H1 (cell line): ENCODE data around the gene CD164L2. TPM values are rescaled to one million over a fixed set of nuclear protein-coding genes. Genes with fewer than 3 reads are reported as not detected.
A peak's percentile ranks its signal among the peaks of the same experiment; 100 is the strongest.

Experiments
- CTCF ChIA-PET: fragments of 300-600 bp; sonication (Branson Sonifier 250); formaldehyde crosslinking; loops from one replicate; lab custom pipeline; 2021; ENCODE audit not compliant: partially characterized antibody; lab: Charles Lee
- POLR2A ChIA-PET: fragments of 300-600 bp; sonication (Branson Sonifier 250); formaldehyde crosslinking; loops from one replicate; lab custom pipeline; 2021; ENCODE audit warnings: inconsistent platforms; ENCODE audit not compliant: partially characterized antibody; lab: Charles Lee
- DNase-seq, 2 experiments: peaks; one replicate each; pipeline versions ENCODE4 v3.0.0 to v3.0.0-alpha.2; 2010 to 2022; ENCODE audit warnings: low spot score in 2 of 2, low read depth in 1 of 2, mixed read lengths in 1 of 2
- FAIRE-seq: peaks from 2 replicates; lab custom pipeline; 2011; peaks lifted over from hg19 to GRCh38; lab: Jason Lieb, UNC
- H2AFZ ChIP-seq: 2 replicates; pipeline ENCODE4 v1.8.1; 2012; ENCODE audit warnings: low read length, inconsistent platforms
- H2AK5ac ChIP-seq: 2 replicates; pipeline ENCODE4 v1.6.1; 2013; ENCODE audit warnings: low read depth, low read length
- H2BK120ac ChIP-seq: replicated peaks from 2 replicates; pipeline ENCODE3; 2013; ENCODE audit warnings: low read depth, low read length, inconsistent platforms
- H2BK12ac ChIP-seq: 2 replicates; pipeline ENCODE4 v1.6.1; 2013; ENCODE audit warnings: low read depth, low read length
- H2BK15ac ChIP-seq: 2 replicates; pipeline ENCODE4 v1.6.1; 2013; ENCODE audit warnings: low read length
- H2BK20ac ChIP-seq: 2 replicates; pipeline ENCODE4 v1.6.1; 2013; ENCODE audit warnings: low read length
- H2BK5ac ChIP-seq: 2 replicates; pipeline ENCODE4 v1.6.1; 2013; ENCODE audit warnings: low read depth, low read length
- H3K14ac ChIP-seq: 2 replicates; pipeline ENCODE4 v1.6.1; 2013; ENCODE audit warnings: inconsistent platforms; ENCODE audit not compliant: insufficient read length
- H3K18ac ChIP-seq: 2 replicates; pipeline ENCODE4 v1.6.1; 2013; ENCODE audit warnings: low read length; ENCODE audit errors: extremely low read depth
- H3K23ac ChIP-seq: 2 replicates; pipeline ENCODE4 v1.6.1; 2013; ENCODE audit warnings: inconsistent platforms; ENCODE audit not compliant: insufficient read length
- H3K23me2 ChIP-seq: 2 replicates; pipeline ENCODE4 v1.6.1; 2013; ENCODE audit warnings: low read depth, low read length
- H3K27ac ChIP-seq: 2 replicates; pipeline ENCODE4 v1.6.1; 2011; ENCODE audit warnings: low read depth, low read length, inconsistent platforms
- H3K27me3 ChIP-seq, 4 experiments: replicated peaks in 1 of 4; 1 replicate in 1 of 4; 2 replicates in 3 of 4; pipeline versions ENCODE4 v1.6.1 to v1.8.1; 2011 to 2013; ENCODE audit warnings: low read length in 3 of 4, mild to moderate bottlenecking in 3 of 4, inconsistent platforms in 2 of 4, mixed read lengths in 2 of 4, moderate library complexity in 1 of 4; ENCODE audit not compliant: control insufficient read depth in 3 of 4, insufficient read depth in 3 of 4; ENCODE audit errors: extremely low read depth in 1 of 4
- H3K36me3 ChIP-seq, 4 experiments: 2 replicates each; pipeline versions ENCODE4 v1.6.1 to v1.8.1; 2011 to 2013; ENCODE audit warnings: mild to moderate bottlenecking in 4 of 4, low read length in 3 of 4, moderate library complexity in 2 of 4, control low read depth in 1 of 4, inconsistent platforms in 1 of 4; ENCODE audit not compliant: insufficient read depth in 4 of 4, control insufficient read depth in 2 of 4
- H3K4ac ChIP-seq: replicated peaks from 2 replicates; pipeline ENCODE3; 2013; ENCODE audit warnings: low read length, low read depth, mixed read lengths, inconsistent platforms; ENCODE audit not compliant: insufficient read length
- H3K4me1 ChIP-seq, 4 experiments: replicated peaks in 1 of 4; 1 replicate in 1 of 4; 2 replicates in 3 of 4; pipeline versions ENCODE4 v1.6.1 to v1.8.1; 2011 to 2013; ENCODE audit warnings: low read length in 3 of 4, inconsistent platforms in 2 of 4, mixed read lengths in 1 of 4; ENCODE audit not compliant: insufficient read depth in 4 of 4, control insufficient read depth in 3 of 4
- H3K4me2 ChIP-seq, 2 experiments: 2 replicates each; pipeline versions ENCODE4 v1.6.1 to v1.8.1; 2011 to 2013; ENCODE audit warnings: low read depth in 2 of 2, low read length in 2 of 2, control low read depth in 1 of 2, inconsistent platforms in 1 of 2, mild to moderate bottlenecking in 1 of 2; ENCODE audit not compliant: insufficient read depth in 1 of 2
- H3K4me3 ChIP-seq, 4 experiments: fragments of 200-600, 300-600 bp in 1 of 4; sonication (generic), shearing (Covaris generic), sonication (Bioruptor Twin) in 1 of 4; 2 replicates each; pipeline versions ENCODE4 v1.5.1 to v1.8.1; 2011 to 2016; ENCODE audit warnings: low read length in 4 of 4, low read depth in 3 of 4, control low read depth in 2 of 4, inconsistent platforms in 2 of 4, mild to moderate bottlenecking in 2 of 4, mixed read lengths in 1 of 4, moderate library complexity in 1 of 4; ENCODE audit not compliant: insufficient read depth in 2 of 4; ENCODE audit errors: extremely low read depth in 1 of 4
- H3K56ac ChIP-seq: replicated peaks from 2 replicates; pipeline ENCODE3; 2013; ENCODE audit warnings: low read depth, mild to moderate bottlenecking, mixed read lengths, low read length, inconsistent platforms; ENCODE audit not compliant: insufficient read length
- H3K79me1 ChIP-seq: 2 replicates; pipeline ENCODE4 v1.6.1; 2013; ENCODE audit warnings: low read depth, low read length, control low read depth
- H3K79me2 ChIP-seq, 2 experiments: 2 replicates each; pipeline versions ENCODE4 v1.6.1 to v1.8.1; 2012 to 2013; ENCODE audit warnings: low read length in 2 of 2, mild to moderate bottlenecking in 2 of 2, inconsistent platforms in 1 of 2; ENCODE audit not compliant: insufficient read depth in 2 of 2, control insufficient read depth in 1 of 2
- H3K9ac ChIP-seq, 4 experiments: replicated peaks in 1 of 4; 1 replicate in 1 of 4; 2 replicates in 3 of 4; pipeline versions ENCODE4 v1.6.1 to v1.8.1; 2011 to 2013; ENCODE audit warnings: low read depth in 3 of 4, low read length in 3 of 4, control low read depth in 2 of 4, mild to moderate bottlenecking in 2 of 4, moderate library complexity in 2 of 4, inconsistent platforms in 1 of 4; ENCODE audit errors: extremely low read depth in 1 of 4
- H3K9me3 ChIP-seq, 2 experiments: 2 replicates each; pipeline versions ENCODE4 v1.6.1 to v1.8.1; 2012 to 2013; ENCODE audit warnings: mild to moderate bottlenecking in 2 of 2, moderate library complexity in 2 of 2, control low read depth in 1 of 2, inconsistent platforms in 1 of 2, low read depth in 1 of 2, low read length in 1 of 2, mixed read lengths in 1 of 2; ENCODE audit not compliant: insufficient read depth in 2 of 2
- H4K20me1 ChIP-seq, 2 experiments: replicated peaks in 1 of 2; 2 replicates each; pipeline versions ENCODE3 to v1.8.1; 2011 to 2013; ENCODE audit warnings: inconsistent platforms in 2 of 2, low read length in 2 of 2, mild to moderate bottlenecking in 1 of 2; ENCODE audit not compliant: insufficient read depth in 2 of 2, control insufficient read depth in 1 of 2
- H4K5ac ChIP-seq: 2 replicates; pipeline ENCODE4 v1.6.1; 2013; ENCODE audit warnings: low read length, low read depth, mixed read lengths, inconsistent platforms; ENCODE audit not compliant: insufficient read length
- H4K8ac ChIP-seq: 2 replicates; pipeline ENCODE4 v1.8.0; 2013; ENCODE audit warnings: mild to moderate bottlenecking, moderate library complexity, low read length, inconsistent platforms; ENCODE audit not compliant: insufficient read depth; ENCODE audit errors: extremely low read depth
- H4K91ac ChIP-seq: replicated peaks from 2 replicates; pipeline ENCODE3; 2013; ENCODE audit warnings: low read length, mixed read lengths, inconsistent platforms; ENCODE audit not compliant: insufficient read length
- E2F6 ChIP-seq: IDR thresholded peaks from 2 replicates; pipeline ENCODE4 v1.6.1; 2012; ENCODE audit warnings: inconsistent platforms
- ZNF274 ChIP-seq: IDR thresholded peaks from 2 replicates; pipeline ENCODE4 v1.7.0; 2012; ENCODE audit warnings: low read length, borderline replicate concordance; ENCODE audit errors: extremely low read depth
- WGBS, 2 experiments: shearing (Covaris generic) in 1 of 2; methylation state at CpG; one replicate each; pipeline versions ENCODE4 v1.1.6 to v1.1.7; 2013 to 2015; ENCODE audit warnings: low lambda C conversion rate in 2 of 2, mixed read lengths in 2 of 2, inconsistent platforms in 1 of 2, low coverage in 1 of 2, missing lambda C conversion rate in 1 of 2; ENCODE audit not compliant: insufficient replicate concordance in 2 of 2, insufficient coverage in 1 of 2, insufficient read length in 1 of 2; ENCODE audit errors: extremely low coverage in 1 of 2, missing lambda C conversion rate in 1 of 2; 5-methylcytosine and 5-hydroxymethylcytosine counted together
- polyA plus RNA-seq, 7 experiments: library from polyadenylated mRNA; depleted of rRNA in 3 of 7; stranded (reverse) in 5 of 7; unstranded in 2 of 7; fragments of >200 nt in 5 of 7; fragments of 200-250 nt in 2 of 7; gene quantifications; 1 replicate in 5 of 7; 2 replicates in 1 of 7; 4 replicates in 1 of 7; pipeline versions ENCODE4 v1.2.1 to v1.2.3, GENCODE V29; 2011 to 2013; ENCODE audit warnings: missing spikeins in 2 of 7, mixed read lengths in 2 of 7
- total RNA-seq: library from RNA; stranded (reverse); fragmentation: NEBNext Ultra II Directional; extraction: Animal tissue kit (Norgen Biotek cat#: 25700); gene quantifications from 2 replicates; pipeline ENCODE4 v1.2.1, GENCODE V29; 2021

CD164L2 gene
- total and polyA plus RNA-seq, 2 of the 8 experiments (the other 6 are each of a cell fraction or from before 2014, with no cell fraction given) = 3.3 TPM

DNA sequence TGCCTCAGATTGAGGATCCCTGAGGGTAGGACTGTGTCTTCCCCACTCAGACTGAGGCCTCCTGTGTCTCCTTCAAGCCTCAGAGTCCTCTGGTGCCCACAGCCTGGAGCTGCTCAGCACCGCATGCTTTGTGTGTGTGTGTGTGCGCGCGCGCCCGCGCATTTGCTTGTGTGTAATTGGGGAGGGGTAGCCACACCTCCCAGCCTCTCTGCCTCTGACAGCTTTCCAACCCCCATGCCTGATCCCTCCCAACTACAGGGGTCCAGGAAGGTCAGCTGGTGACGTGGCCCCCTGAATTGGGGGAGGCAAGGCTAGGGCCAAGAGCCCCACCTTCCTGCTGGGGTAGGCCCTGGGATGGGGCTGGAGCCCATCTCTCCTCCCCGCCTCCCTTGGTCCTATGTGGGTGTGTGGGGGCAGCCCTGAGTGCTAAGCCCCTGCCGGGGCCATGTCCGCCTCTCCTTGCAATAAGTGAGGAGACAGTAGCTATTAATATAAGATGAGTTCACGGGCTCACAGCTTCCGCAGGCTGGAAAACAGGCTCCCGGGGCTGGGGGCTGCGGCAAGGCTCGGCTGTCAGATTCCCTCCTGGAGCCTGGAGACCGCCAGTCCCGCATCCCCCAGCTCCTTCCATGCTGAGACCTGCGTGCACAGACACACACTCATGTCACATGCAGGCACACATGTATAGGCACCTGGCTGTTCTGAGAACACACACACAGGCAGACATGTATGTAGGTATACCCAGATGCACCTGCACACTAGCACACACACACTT, 16.3 kb upstream of the CD164L2 start:
- no peak overlapping the region for H4K8ac ChIP-seq
- H3K4me1 ChIP-seq = peaks cover 8 to 33% (median 13%) of the 10 kb centered on the region in 4 experiments
- no peak overlapping the region for H3K14ac ChIP-seq
- H3K36me3 ChIP-seq = no peaks in the 10 kb centered on the region
- no peaks in the 10 kb centered on the region for H3K9me3 ChIP-seq
- no peak for FAIRE-seq
- H3K27ac ChIP-seq = no peak overlapping the region
- peaks cover 2 to 4% of the 10 kb centered on the region in 2 experiments for H4K20me1 ChIP-seq
- no peak overlapping the region for H3K9ac ChIP-seq
- H3K79me1 ChIP-seq = no peaks in the 10 kb centered on the region
- H4K91ac ChIP-seq = peak overlapping the region; percentile 38
- H2BK20ac ChIP-seq = 0 out of 2 replicates have a peak overlapping the region, but pooled peaks have one; percentile 44
- H3K79me2 ChIP-seq = no peaks in the 10 kb centered on the region
- no peak overlapping the region for H3K4me3 ChIP-seq
- H3K18ac ChIP-seq = no peak overlapping the region
- no peak overlapping the region for H3K23ac ChIP-seq
- H2BK12ac ChIP-seq = peak overlapping the region; percentile 73; the same call in 1 of the 2 replicates
- H2AK5ac ChIP-seq = no peak overlapping the region
- H3K56ac ChIP-seq = no peak overlapping the region
- H2BK120ac ChIP-seq = no peak overlapping the region
- ChIA-PET CTCF (interaction anchor here (0.7 to 37.8 kb wide), 18 partner anchors 11 to 271 kb away, joined by 3 to 863 read pairs (median 5); partner anchors contain the start of genes AHDC1, GPR3, MAP3K6 and SYTL1), POLR2A (interaction anchor here (0.8 to 1.8 kb wide), 8 partner anchors 14 to 206 kb away, joined by 3 to 6 read pairs (median 4); partner anchors contain the start of gene MAP3K6)
- 91% methylated on average over 19 of the region's 19 CpGs; no CpG with 5 or more reads in 1 of the 2 experiments for WGBS, 2 experiments
- H2BK15ac ChIP-seq = peak overlapping the region; percentile 61; the same call in 1 of the 2 replicates
- no peak overlapping the region for H3K4me2 ChIP-seq
- H3K27me3 ChIP-seq = no peaks in the 10 kb centered on the region
- no peak overlapping the region for H2BK5ac ChIP-seq
- H3K4ac ChIP-seq = peak overlapping the region; percentile 45
- DNase-seq = no peak
- H2AFZ ChIP-seq = no peak overlapping the region
- H3K23me2 ChIP-seq = no peaks in the 10 kb centered on the region
- no peak overlapping the region for H4K5ac ChIP-seq
- TF ChIP-seq ZNF274 (no peak), E2F6 (no peak)
- TF ChIP-seq, all 59 proteins: peak for 0
